H9 (cell line): ENCODE data around the gene ATRNL1. TPM values are rescaled to one million over a fixed set of nuclear protein-coding genes. Genes with fewer than 3 reads are reported as not detected.

Experiments
- DNase-seq: peaks from one replicate; pipeline ENCODE4 v3.0.0-alpha.2; 2017
- H2AFZ ChIP-seq: one replicate; pipeline ENCODE4 v1.6.1; 2013; ENCODE audit warnings: mild to moderate bottlenecking, low read length, control low read depth, moderate library complexity
- H2AK5ac ChIP-seq: 2 replicates; pipeline ENCODE4 v1.6.1; 2013; ENCODE audit warnings: low read length, control low read depth, mixed read lengths; ENCODE audit not compliant: insufficient read length
- H2BK120ac ChIP-seq: one replicate; pipeline ENCODE4 v1.6.1; 2013; ENCODE audit warnings: low read depth, mild to moderate bottlenecking, low read length, control low read depth, inconsistent platforms; ENCODE audit not compliant: poor library complexity, severe bottlenecking
- H2BK12ac ChIP-seq: 2 replicates; pipeline ENCODE4 v1.6.1; 2013; ENCODE audit warnings: low read length, control low read depth, mixed read lengths, low read depth; ENCODE audit not compliant: insufficient read length
- H2BK15ac ChIP-seq: 2 replicates; pipeline ENCODE4 v1.6.1; 2013; ENCODE audit warnings: low read depth, low read length, control low read depth
- H2BK20ac ChIP-seq: one replicate; pipeline ENCODE4 v1.6.1; 2013; ENCODE audit warnings: low read depth, mild to moderate bottlenecking, low read length, control low read depth, inconsistent platforms; ENCODE audit not compliant: poor library complexity, severe bottlenecking
- H2BK5ac ChIP-seq: 2 replicates; pipeline ENCODE4 v1.6.1; 2013; ENCODE audit warnings: low read length, control low read depth, mixed read lengths; ENCODE audit not compliant: insufficient read length
- H3K14ac ChIP-seq: 2 replicates; pipeline ENCODE4 v1.6.1; 2013; ENCODE audit warnings: low read length, control low read depth; ENCODE audit not compliant: insufficient read depth
- H3K18ac ChIP-seq: 2 replicates; pipeline ENCODE4 v1.6.1; 2013; ENCODE audit warnings: low read depth, mild to moderate bottlenecking, mixed read lengths, low read length, control low read depth; ENCODE audit not compliant: insufficient read length
- H3K23ac ChIP-seq: 2 replicates; pipeline ENCODE4 v1.6.1; 2013; ENCODE audit warnings: low read length, control low read depth, mixed read lengths, low read depth; ENCODE audit not compliant: insufficient read length
- H3K23me2 ChIP-seq: 2 replicates; pipeline ENCODE4 v1.6.1; 2013; ENCODE audit warnings: low read depth, mild to moderate bottlenecking, mixed read lengths, low read length, control low read depth; ENCODE audit not compliant: insufficient read length, poor library complexity, severe bottlenecking
- H3K27ac ChIP-seq: 2 replicates; pipeline ENCODE4 v1.5.1; 2013; ENCODE audit warnings: low read length, control low read depth, mixed read lengths, low read depth; ENCODE audit not compliant: insufficient read length
- H3K27me3 ChIP-seq: 2 replicates; pipeline ENCODE4 v1.6.1; 2013; ENCODE audit warnings: low read length, control low read depth, inconsistent platforms; ENCODE audit not compliant: insufficient read depth
- H3K4ac ChIP-seq: 2 replicates; pipeline ENCODE4 v1.6.1; 2013; ENCODE audit warnings: low read depth, mild to moderate bottlenecking, control low read depth, inconsistent platforms, low read length, moderate library complexity
- H3K4me1 ChIP-seq: 2 replicates; pipeline ENCODE4 v1.6.1; 2013; ENCODE audit warnings: low read length, control low read depth, inconsistent platforms; ENCODE audit not compliant: insufficient read depth
- H3K4me2 ChIP-seq: 2 replicates; pipeline ENCODE4 v1.6.1; 2013; ENCODE audit warnings: low read length, control low read depth, mixed read lengths; ENCODE audit not compliant: insufficient read length, insufficient read depth
- H3K56ac ChIP-seq: 2 replicates; pipeline ENCODE4 v1.6.1; 2013; ENCODE audit warnings: low read depth, mild to moderate bottlenecking, mixed read lengths, low read length, control low read depth; ENCODE audit not compliant: insufficient read length
- H3K79me1 ChIP-seq: 2 replicates; pipeline ENCODE4 v1.6.1; 2013; ENCODE audit warnings: low read depth, mild to moderate bottlenecking, moderate library complexity, low read length, control low read depth, inconsistent platforms; ENCODE audit not compliant: insufficient read depth, poor library complexity, severe bottlenecking
- H3K79me2 ChIP-seq: 2 replicates; pipeline ENCODE4 v1.6.1; 2013; ENCODE audit warnings: low read length, control low read depth, inconsistent platforms; ENCODE audit not compliant: insufficient read depth
- H3K9ac ChIP-seq: 2 replicates; pipeline ENCODE4 v1.6.1; 2013; ENCODE audit warnings: low read length, control low read depth, mixed read lengths; ENCODE audit not compliant: insufficient read length; ENCODE audit errors: extremely low read depth
- H3K9me3 ChIP-seq: one replicate; pipeline ENCODE4 v1.6.1; 2013; ENCODE audit warnings: low read depth, low read length, inconsistent platforms; ENCODE audit not compliant: control insufficient read depth
- H3T11ph ChIP-seq: one replicate; pipeline ENCODE4 v1.6.1; 2013; ENCODE audit warnings: mild to moderate bottlenecking, low read length, control low read depth, inconsistent platforms
- H4K20me1 ChIP-seq: one replicate; pipeline ENCODE4 v1.6.1; 2013; ENCODE audit not compliant: control insufficient read depth, insufficient read length, insufficient read depth
- H4K5ac ChIP-seq: 2 replicates; pipeline ENCODE4 v1.6.1; 2013; ENCODE audit warnings: low read depth, mild to moderate bottlenecking, mixed read lengths, low read length, control low read depth; ENCODE audit not compliant: insufficient read length
- H4K8ac ChIP-seq: replicated peaks from 2 replicates; pipeline ENCODE4 v1.6.1; 2013; ENCODE audit warnings: low read length, control low read depth, mixed read lengths, low read depth; ENCODE audit not compliant: insufficient read length
- H4K91ac ChIP-seq: 2 replicates; pipeline ENCODE4 v1.6.1; 2013; ENCODE audit warnings: low read depth, mild to moderate bottlenecking, moderate library complexity, mixed read lengths, low read length, control low read depth; ENCODE audit not compliant: insufficient read length
- H3K27ac Mint-ChIP-seq, 3 experiments: 2 replicates in 2 of 3; 3 replicates in 1 of 3; pipeline ENCODE4 v1.8.0; 2020 to 2021; ENCODE audit warnings: mixed read lengths in 3 of 3, mild to moderate bottlenecking in 1 of 3, moderate library complexity in 1 of 3
- H3K27me3 Mint-ChIP-seq: 2 replicates; pipeline ENCODE4 v1.8.0; 2021; ENCODE audit warnings: low read depth, mild to moderate bottlenecking, moderate library complexity, mixed read lengths
- H3K36me3 Mint-ChIP-seq, 3 experiments: 2 replicates in 2 of 3; 3 replicates in 1 of 3; pipeline ENCODE4 v1.8.0; 2020 to 2021; ENCODE audit warnings: low read depth in 3 of 3, mixed read lengths in 3 of 3; ENCODE audit not compliant: insufficient read depth in 1 of 3
- H3K4me1 Mint-ChIP-seq, 2 experiments: 2 replicates each; pipeline ENCODE4 v1.8.0; 2020; ENCODE audit warnings: mixed read lengths in 2 of 2
- H3K4me3 Mint-ChIP-seq, 2 experiments: 2 replicates in 1 of 2; 3 replicates in 1 of 2; pipeline ENCODE4 v1.8.0; 2020 to 2021; ENCODE audit warnings: mild to moderate bottlenecking in 2 of 2, mixed read lengths in 2 of 2, moderate library complexity in 1 of 2
- H3K9me3 Mint-ChIP-seq, 2 experiments: 2 replicates in 1 of 2; 3 replicates in 1 of 2; pipeline ENCODE4 v1.8.0; 2020; ENCODE audit warnings: mild to moderate bottlenecking in 2 of 2, mixed read lengths in 2 of 2, moderate library complexity in 1 of 2
- WGBS: extraction: QIAGEN DNeasy Blood & Tissue Kit; methylation state at CpG from one replicate; pipeline ENCODE4 v1.1.7; 2013; ENCODE audit warnings: missing lambda C conversion rate, low lambda C conversion rate, mixed read lengths; ENCODE audit not compliant: insufficient read length; ENCODE audit errors: extremely low coverage; 5-methylcytosine and 5-hydroxymethylcytosine counted together
- total RNA-seq: library from RNA; stranded (reverse); gene quantifications from 2 replicates; pipeline ENCODE4 v1.2.1, GENCODE V29; 2021
- TF ChIP-seq, protein P1 (sequence below): fragments of 200-600 bp; sonication (generic); conservative IDR thresholded peaks from 3 replicates; pipeline ENCODE4 v1.8.0; 2021; ENCODE audit warnings: antibody characterized with exemption, mild to moderate bottlenecking

ATRNL1 gene
- total RNA-seq, 1 experiment from 2014 or later: 9.2 TPM

DNA sequence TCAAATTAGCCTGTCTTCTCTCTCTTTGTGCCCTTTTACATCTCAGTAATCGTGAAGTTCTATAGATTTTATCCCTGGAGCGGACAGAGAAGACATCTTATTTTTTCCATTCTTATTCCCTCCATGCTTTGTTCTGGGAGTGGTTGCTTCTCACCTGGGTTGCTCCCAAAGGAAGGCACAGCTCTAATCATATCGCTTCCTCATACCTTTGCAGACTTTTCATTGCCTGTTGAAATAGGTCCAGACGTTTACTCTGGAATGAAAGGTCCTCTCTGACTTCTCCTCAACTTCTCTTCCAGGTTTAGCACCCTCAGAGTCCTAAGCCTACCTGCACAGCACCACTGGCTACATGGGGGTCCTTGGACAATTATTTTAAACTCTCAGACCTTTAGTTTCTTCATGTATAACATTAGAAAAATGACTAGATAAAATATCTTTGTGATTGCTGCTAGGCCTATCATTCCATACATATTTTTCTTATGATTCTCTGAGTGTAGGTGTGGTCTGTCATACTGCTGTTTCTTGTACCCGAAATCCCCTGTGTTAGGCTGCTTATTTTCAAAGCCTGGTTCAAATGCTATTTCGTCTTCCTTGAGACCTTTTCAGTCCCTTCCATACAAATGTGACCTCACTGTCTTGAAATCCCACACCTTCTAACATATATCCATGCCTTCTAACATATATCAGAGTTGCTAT, 761.7 kb downstream of the ATRNL1 start:
- no CpG with 5 or more reads among the region's 6 CpGs for WGBS
- Histone ChIP-seq H4K20me1 (peaks cover 3% of the 10 kb centered on the region), H2AFZ (no peak overlapping the region), H3K23ac (no peak overlapping the region), H3K79me2 (no peaks in the 10 kb centered on the region), H3K9ac (no peak overlapping the region), H3K4me1 (peaks cover 4% of the 10 kb centered on the region; the same call in 1 of the 2 replicates), H4K91ac (no peak overlapping the region), H3T11ph (no peak overlapping the region), H2BK15ac (no peak overlapping the region), H3K56ac (no peak overlapping the region), H4K5ac (no peak overlapping the region), H3K79me1 (no peaks in the 10 kb centered on the region), H3K23me2 (no peaks in the 10 kb centered on the region), H3K27me3 (no peaks in the 10 kb centered on the region), H2AK5ac (no peak overlapping the region), H2BK20ac (no peak overlapping the region), H2BK12ac (no peak overlapping the region), H3K27ac (no peak overlapping the region), H3K14ac (no peak overlapping the region), H3K4me2 (no peak overlapping the region), H2BK5ac (no peak overlapping the region), H3K18ac (no peak overlapping the region), H3K4ac (no peak overlapping the region), H3K9me3 (no peaks in the 10 kb centered on the region), H4K8ac (no peak overlapping the region), H2BK120ac (no peak overlapping the region)
- peaks cover 3% of the 10 kb centered on the region; the same call in 1 of the 2 replicates for H3K27me3 Mint-ChIP-seq
- no peak for DNase-seq
- peaks cover 0 to 4% (median 3%) of the 10 kb centered on the region in 3 experiments; a peak in 1 of 7 replicates for H3K36me3 Mint-ChIP-seq
- no peak overlapping the region for H3K4me3 Mint-ChIP-seq
- peaks cover 0 to 8% of the 10 kb centered on the region in 2 experiments; a peak in 2 of 4 replicates for H3K4me1 Mint-ChIP-seq
- no peak overlapping the region for H3K27ac Mint-ChIP-seq
- peaks cover 0 to 3% of the 10 kb centered on the region in 2 experiments; a peak in 2 of 5 replicates for H3K9me3 Mint-ChIP-seq
- TF ChIP-seq, protein P1, sequence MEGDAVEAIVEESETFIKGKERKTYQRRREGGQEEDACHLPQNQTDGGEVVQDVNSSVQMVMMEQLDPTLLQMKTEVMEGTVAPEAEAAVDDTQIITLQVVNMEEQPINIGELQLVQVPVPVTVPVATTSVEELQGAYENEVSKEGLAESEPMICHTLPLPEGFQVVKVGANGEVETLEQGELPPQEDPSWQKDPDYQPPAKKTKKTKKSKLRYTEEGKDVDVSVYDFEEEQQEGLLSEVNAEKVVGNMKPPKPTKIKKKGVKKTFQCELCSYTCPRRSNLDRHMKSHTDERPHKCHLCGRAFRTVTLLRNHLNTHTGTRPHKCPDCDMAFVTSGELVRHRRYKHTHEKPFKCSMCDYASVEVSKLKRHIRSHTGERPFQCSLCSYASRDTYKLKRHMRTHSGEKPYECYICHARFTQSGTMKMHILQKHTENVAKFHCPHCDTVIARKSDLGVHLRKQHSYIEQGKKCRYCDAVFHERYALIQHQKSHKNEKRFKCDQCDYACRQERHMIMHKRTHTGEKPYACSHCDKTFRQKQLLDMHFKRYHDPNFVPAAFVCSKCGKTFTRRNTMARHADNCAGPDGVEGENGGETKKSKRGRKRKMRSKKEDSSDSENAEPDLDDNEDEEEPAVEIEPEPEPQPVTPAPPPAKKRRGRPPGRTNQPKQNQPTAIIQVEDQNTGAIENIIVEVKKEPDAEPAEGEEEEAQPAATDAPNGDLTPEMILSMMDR: no peak
